SK-N-SH (cell line): Measurements from ENCODE around the gene ZNF575. TPM values are rescaled to one million over a fixed set of nuclear protein-coding genes. Genes with fewer than 3 reads are reported as not detected.

ENCODE experiments used
- CTCF ChIA-PET: fragments of 300-600, 350-600 bp; formaldehyde crosslinking; extraction: SDS; loops from one replicate; lab custom pipeline; 2021; lab: Yijun Ruan, JAX
- POLR2A ChIA-PET: fragments of 350-600 bp; sonication (Branson Sonifier 250); formaldehyde crosslinking; extraction: SDS; loops from one replicate; lab custom pipeline; 2020; ENCODE audit warnings: antibody characterized with exemption, inconsistent platforms; lab: Yijun Ruan, JAX
- DNase-seq: peaks from one replicate; pipeline ENCODE4 v3.0.0; 2012
- H2AFZ ChIP-seq: fragments of 200-600 bp; sonication (generic); 2 replicates; pipeline ENCODE4 v1.8.1; 2016; ENCODE audit warnings: antibody characterized with exemption, mild to moderate bottlenecking, low read depth
- H3F3A ChIP-seq: fragments of 200-600 bp; sonication (generic); replicated peaks from 2 replicates; pipeline ENCODE3; 2016; ENCODE audit warnings: antibody characterized with exemption, mild to moderate bottlenecking; ENCODE audit not compliant: insufficient read depth
- H3K27ac ChIP-seq, 2 experiments: fragments of 200-500 bp in 1 of 2; fragments of 200-600 bp in 1 of 2; sonication (Bioruptor generic) in 1 of 2; sonication (generic), shearing (Covaris generic) in 1 of 2; 2 replicates each; pipeline versions ENCODE4 v1.5.1 to v1.6.1; 2014 to 2016; ENCODE audit warnings: low read depth in 2 of 2, inconsistent platforms in 1 of 2, low read length in 1 of 2, mild to moderate bottlenecking in 1 of 2, mixed read lengths in 1 of 2
- H3K27me3 ChIP-seq: fragments of 200-600 bp; sonication (generic), shearing (Covaris generic); 2 replicates; pipeline ENCODE4 v1.6.1; 2016; ENCODE audit warnings: mixed run types; ENCODE audit not compliant: insufficient read depth
- H3K36me3 ChIP-seq, 2 experiments: fragments of 200-500 bp in 1 of 2; fragments of 200-600 bp in 1 of 2; sonication (Bioruptor generic) in 1 of 2; sonication (generic) in 1 of 2; replicated peaks in 1 of 2; 2 replicates each; pipeline versions ENCODE3 to v1.5.1; 2014 to 2016; ENCODE audit warnings: low read length in 1 of 2, mild to moderate bottlenecking in 1 of 2; ENCODE audit not compliant: insufficient read depth in 2 of 2, control insufficient read depth in 1 of 2
- H3K4me1 ChIP-seq, 2 experiments: fragments of 200-500 bp in 1 of 2; fragments of 200-600 bp in 1 of 2; sonication (Bioruptor generic) in 1 of 2; sonication (generic), shearing (Covaris generic) in 1 of 2; 2 replicates each; pipeline versions ENCODE4 v1.5.1 to v1.6.1; 2014 to 2016; ENCODE audit warnings: low read depth in 1 of 2, low read length in 1 of 2, mixed run types in 1 of 2; ENCODE audit not compliant: insufficient read depth in 2 of 2, control insufficient read depth in 1 of 2
- H3K4me2 ChIP-seq: fragments of 200-600 bp; sonication (generic), shearing (Covaris generic); 2 replicates; pipeline ENCODE4 v1.6.1; 2017; ENCODE audit warnings: mixed run types
- H3K4me3 ChIP-seq, 2 experiments: fragments of 200-500 bp in 1 of 2; fragments of 200-600 bp in 1 of 2; sonication (Bioruptor generic) in 1 of 2; sonication (generic), shearing (Covaris generic) in 1 of 2; 2 replicates each; pipeline versions ENCODE4 v1.5.1 to v1.8.1; 2014 to 2016; ENCODE audit warnings: low read depth in 2 of 2, inconsistent platforms in 1 of 2, low read length in 1 of 2, mild to moderate bottlenecking in 1 of 2, mixed read lengths in 1 of 2, moderate library complexity in 1 of 2
- H3K79me2 ChIP-seq: fragments of 200-600 bp; sonication (generic); 2 replicates; pipeline ENCODE4 v1.8.1; 2017; ENCODE audit warnings: mild to moderate bottlenecking; ENCODE audit not compliant: insufficient read depth
- H3K9ac ChIP-seq: fragments of 200-600 bp; sonication (generic); 2 replicates; pipeline ENCODE4 v1.6.1; 2017; ENCODE audit warnings: mixed run types
- H3K9me2 ChIP-seq: fragments of 200-600 bp; sonication (generic); 2 replicates; pipeline ENCODE4 v1.6.1; 2017; ENCODE audit warnings: mixed run types
- H3K9me3 ChIP-seq: fragments of 200-600 bp; sonication (generic); 2 replicates; pipeline ENCODE4 v1.6.1; 2017; ENCODE audit warnings: mixed run types, mild to moderate bottlenecking, moderate library complexity
- H4K20me1 ChIP-seq: fragments of 200-600 bp; sonication (generic); 2 replicates; pipeline ENCODE4 v1.6.1; 2017; ENCODE audit warnings: mild to moderate bottlenecking, mixed run types; ENCODE audit not compliant: insufficient read depth
- EP300 ChIP-seq, 2 experiments: IDR thresholded peaks; 2 replicates each; pipeline versions ENCODE4 v1.4.0 to v1.6.1; 2012; ENCODE audit warnings: borderline replicate concordance in 1 of 2, low read depth in 1 of 2, low read length in 1 of 2
- EZH2phosphoT487 ChIP-seq: fragments of 200-600 bp; sonication (generic); IDR thresholded peaks from 2 replicates; pipeline ENCODE4 v1.6.1; 2017; ENCODE audit warnings: low read depth, mixed run types, mild to moderate bottlenecking, antibody characterized with exemption, moderate library complexity, borderline replicate concordance
- FOSL2 ChIP-seq: IDR thresholded peaks from 2 replicates; pipeline ENCODE4 v1.4.0; 2012; ENCODE audit warnings: low read depth, mild to moderate bottlenecking, moderate library complexity, borderline replicate concordance
- FOXJ3 ChIP-seq: sonication (generic); formaldehyde crosslinking; IDR thresholded peaks from 2 replicates; pipeline ENCODE4 v1.5.1; 2020; ENCODE audit warnings: mild to moderate bottlenecking, missing genetic modification reagents
- GABPA ChIP-seq: IDR thresholded peaks from 2 replicates; pipeline ENCODE4 v1.4.0; 2012; ENCODE audit warnings: low read depth, mild to moderate bottlenecking
- JUND ChIP-seq: IDR thresholded peaks from 2 replicates; pipeline ENCODE4 v1.4.0; 2012
- MXI1 ChIP-seq: IDR thresholded peaks from 2 replicates; pipeline ENCODE4 v1.6.1; 2012; ENCODE audit warnings: mild to moderate bottlenecking, low read depth, low read length, improper control_type of control experiment
- REST ChIP-seq: IDR thresholded peaks from 2 replicates; pipeline ENCODE4 v1.6.1; 2012; ENCODE audit warnings: mild to moderate bottlenecking, low read depth, low read length, moderate library complexity
- SMC3 ChIP-seq: IDR thresholded peaks from 2 replicates; pipeline ENCODE4 v1.6.1; 2012; ENCODE audit warnings: low read depth, low read length, improper control_type of control experiment
- WGBS: methylation state at CpG from one replicate; pipeline ENCODE4 v1.1.6; 2017; ENCODE audit warnings: low lambda C conversion rate; 5-methylcytosine and 5-hydroxymethylcytosine counted together
- polyA plus RNA-seq, 3 experiments: library from polyadenylated mRNA; depleted of rRNA; stranded (reverse); fragments of >200 nt; gene quantifications; 2 replicates each; pipeline ENCODE4 v1.2.3, GENCODE V29; 2012
- TF ChIP-seq, protein P1 (sequence below): fragments of 200-600 bp; sonication (generic); IDR thresholded peaks from 2 replicates; pipeline ENCODE4 v1.6.1; 2017; ENCODE audit warnings: antibody characterized with exemption, mild to moderate bottlenecking, moderate library complexity
- TF ChIP-seq, protein P2 (sequence below): IDR thresholded peaks from 2 replicates; pipeline ENCODE4; 2012

Gene ZNF575
- polyA plus RNA-seq, 1 of the 3 experiments (the other 2 are of a cell fraction) = 1.0 TPM

DNA sequence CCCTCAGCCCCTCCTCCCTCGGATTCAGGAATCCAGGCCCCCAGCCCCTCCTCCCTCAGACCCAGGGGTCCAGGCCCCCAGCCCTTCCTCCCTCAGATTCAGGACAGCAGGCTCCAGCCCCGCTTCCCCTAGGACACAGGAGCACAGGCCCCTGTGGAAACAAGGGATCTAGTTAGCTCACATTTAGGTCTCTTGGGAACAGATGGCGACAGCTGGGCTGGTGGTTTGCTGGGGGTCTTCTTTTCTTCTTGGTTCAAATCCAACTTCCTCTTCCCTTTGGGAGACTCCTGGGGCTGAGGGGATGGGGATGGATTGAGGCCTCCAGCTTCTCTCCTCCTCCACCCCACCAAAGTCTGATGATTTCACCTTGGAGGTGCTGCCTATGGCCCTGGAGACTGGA lies 19.6 kb downstream of the ZNF575 start:
- no peak for DNase-seq
- Histone ChIP-seq H3F3A (peaks cover 18% of the 10 kb centered on the region), H4K20me1 (no peaks in the 10 kb centered on the region), H3K4me2 (no peak overlapping the region), H2AFZ (no peak overlapping the region)
- CTCF ChIA-PET = interaction anchor here (1.6 to 8.5 kb wide), 4 partner anchors 23 to 106 kb away, joined by 5 to 104 read pairs (median 26); partner anchors contain the start of genes IRGQ, PINLYP, XRCC1 and ZNF576
- no peak for TF ChIP-seq GABPA
- no peak for TF ChIP-seq FOSL2
- TF ChIP-seq MXI1 = no peak
- TF ChIP-seq, protein P1, sequence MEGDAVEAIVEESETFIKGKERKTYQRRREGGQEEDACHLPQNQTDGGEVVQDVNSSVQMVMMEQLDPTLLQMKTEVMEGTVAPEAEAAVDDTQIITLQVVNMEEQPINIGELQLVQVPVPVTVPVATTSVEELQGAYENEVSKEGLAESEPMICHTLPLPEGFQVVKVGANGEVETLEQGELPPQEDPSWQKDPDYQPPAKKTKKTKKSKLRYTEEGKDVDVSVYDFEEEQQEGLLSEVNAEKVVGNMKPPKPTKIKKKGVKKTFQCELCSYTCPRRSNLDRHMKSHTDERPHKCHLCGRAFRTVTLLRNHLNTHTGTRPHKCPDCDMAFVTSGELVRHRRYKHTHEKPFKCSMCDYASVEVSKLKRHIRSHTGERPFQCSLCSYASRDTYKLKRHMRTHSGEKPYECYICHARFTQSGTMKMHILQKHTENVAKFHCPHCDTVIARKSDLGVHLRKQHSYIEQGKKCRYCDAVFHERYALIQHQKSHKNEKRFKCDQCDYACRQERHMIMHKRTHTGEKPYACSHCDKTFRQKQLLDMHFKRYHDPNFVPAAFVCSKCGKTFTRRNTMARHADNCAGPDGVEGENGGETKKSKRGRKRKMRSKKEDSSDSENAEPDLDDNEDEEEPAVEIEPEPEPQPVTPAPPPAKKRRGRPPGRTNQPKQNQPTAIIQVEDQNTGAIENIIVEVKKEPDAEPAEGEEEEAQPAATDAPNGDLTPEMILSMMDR = no peak
- no peak for TF ChIP-seq EZH2phosphoT487
- TF ChIP-seq, protein P2, sequence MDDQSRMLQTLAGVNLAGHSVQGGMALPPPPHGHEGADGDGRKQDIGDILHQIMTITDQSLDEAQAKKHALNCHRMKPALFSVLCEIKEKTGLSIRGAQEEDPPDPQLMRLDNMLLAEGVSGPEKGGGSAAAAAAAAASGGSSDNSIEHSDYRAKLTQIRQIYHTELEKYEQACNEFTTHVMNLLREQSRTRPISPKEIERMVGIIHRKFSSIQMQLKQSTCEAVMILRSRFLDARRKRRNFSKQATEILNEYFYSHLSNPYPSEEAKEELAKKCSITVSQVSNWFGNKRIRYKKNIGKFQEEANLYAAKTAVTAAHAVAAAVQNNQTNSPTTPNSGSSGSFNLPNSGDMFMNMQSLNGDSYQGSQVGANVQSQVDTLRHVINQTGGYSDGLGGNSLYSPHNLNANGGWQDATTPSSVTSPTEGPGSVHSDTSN = no peak
- no peak for TF ChIP-seq JUND
- TF ChIP-seq SMC3 = no peak
- TF ChIP-seq REST = no peak
- TF ChIP-seq EP300 (IDR thresholded peaks at IDR 0.05; ENCODE audit: borderline replicate concordance in 1 of 2, low read depth in 1 of 2, low read length in 1 of 2) = no peak
- TF ChIP-seq FOXJ3 (CRISPR knock-in tag) = no peak
- TF ChIP-seq, all 33 proteins: peak for 0
- Histone ChIP-seq H3K27ac (no peak overlapping the region), H3K27me3 (no peaks in the 10 kb centered on the region), H3K79me2 (no peaks in the 10 kb centered on the region; the same call in 1 of the 2 replicates), H3K9ac (no peak overlapping the region), H3K4me1 (no peaks in the 10 kb centered on the region), H3K36me3 (peaks cover 18 to 46% of the 10 kb centered on the region in 2 experiments), H3K9me2 (no peaks in the 10 kb centered on the region), H3K9me3 (no peaks in the 10 kb centered on the region), H3K4me3 (no peak overlapping the region)
- 91% methylated on average over 1 of the region's 3 CpGs for WGBS
- POLR2A ChIA-PET = no interaction called here
